NCI-H2171 treated with DMSO at 0.1 percent for 48 hours (cell line): ENCODE results near the gene TMED10.

Experiments used
- DNase-seq: peaks from one replicate; lab custom pipeline; 2025; lab: John Stamatoyannopoulos, UW

TMED10 gene

DNA sequence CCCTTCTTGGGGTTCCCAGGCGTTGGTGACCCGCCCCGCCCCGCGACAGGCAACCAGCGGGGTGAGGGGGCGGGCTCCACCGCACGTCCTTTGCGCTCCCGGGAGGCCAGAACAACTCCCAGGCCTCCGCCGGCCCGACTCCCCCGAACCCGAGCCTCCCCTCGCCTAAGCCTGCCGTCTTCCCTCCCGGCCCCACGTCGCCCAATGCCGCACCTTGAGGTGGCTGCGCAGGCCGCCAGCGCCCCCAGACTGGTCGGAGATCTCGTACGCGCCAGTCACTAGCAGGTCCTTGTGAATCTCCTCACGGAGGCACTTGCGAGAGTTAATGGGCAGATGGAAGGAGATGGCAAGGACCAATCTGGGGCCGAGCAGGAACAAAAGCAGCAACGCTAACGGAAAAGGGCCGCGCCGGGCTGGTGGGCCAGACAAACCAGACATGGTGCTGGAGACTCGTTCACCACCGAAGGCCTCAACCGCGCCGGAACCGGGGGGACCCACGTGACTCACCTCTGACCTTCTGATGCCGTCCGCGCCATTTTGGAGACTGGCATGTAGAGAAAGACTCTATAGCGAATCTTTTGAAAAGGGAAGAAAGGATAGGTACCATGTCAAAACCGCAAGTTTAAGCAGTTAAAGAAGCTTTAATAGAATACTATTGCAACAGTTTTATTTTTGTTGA, at the start of gene TMED10:
Gene TMED10 (minus strand): TSS at position 471 of the 679 bp plus-strand sequence. CDS start 33 bp downstream, at position 438.
- DNase-seq = peak; percentile 99

GRCh38 chr14:75224561-75224960, 48.1 kb upstream of the TMED10 start:
- no peak for DNase-seq

DNA sequence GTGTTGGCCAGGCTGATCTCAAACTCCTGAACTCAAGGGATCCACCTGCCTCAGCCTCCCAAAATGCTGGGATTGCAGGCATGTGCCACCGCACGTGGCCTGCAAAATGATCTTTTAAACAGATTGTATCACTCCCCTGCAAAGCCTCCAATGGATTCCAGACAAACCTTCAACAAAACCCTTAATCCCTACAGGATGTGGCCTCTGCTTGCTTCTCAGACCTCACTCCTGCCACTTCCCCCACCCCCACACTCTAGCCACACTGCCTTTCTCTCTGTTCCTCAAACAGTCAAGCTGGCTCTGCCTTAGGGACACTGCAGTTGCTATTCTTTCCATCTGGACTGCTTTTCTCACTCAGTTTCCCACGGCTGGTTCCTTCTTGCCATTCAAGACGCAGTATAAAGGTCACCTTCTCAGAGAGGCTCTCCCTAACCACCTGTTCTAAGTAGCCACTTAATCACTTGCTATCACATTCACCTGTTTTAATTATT, 47.3 kb upstream of the TMED10 start:
- DNase-seq = peak; percentile 30

DNA sequence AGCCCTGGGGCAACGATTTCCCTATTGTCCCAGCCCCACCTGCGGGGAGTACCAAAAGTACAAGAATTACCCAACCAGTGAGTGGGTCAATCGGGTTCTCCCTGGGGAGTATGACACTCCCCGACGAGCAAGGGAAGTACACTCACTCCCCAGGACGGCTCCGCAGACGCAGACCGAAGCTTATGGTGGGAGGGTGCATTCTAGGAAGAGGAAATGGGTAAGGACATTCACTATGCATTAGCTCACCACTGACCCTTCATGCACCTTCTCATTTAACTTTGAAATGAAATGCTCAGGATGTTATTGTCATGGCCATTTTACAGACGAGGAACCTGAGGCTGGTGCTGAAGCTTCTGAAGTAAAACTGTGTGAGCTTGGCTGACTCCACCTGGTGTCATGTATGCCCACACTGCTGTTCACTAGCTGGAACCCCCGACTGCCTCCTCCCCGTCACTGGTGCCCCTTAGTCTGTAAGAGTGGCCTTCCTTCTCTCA, 45.8 kb upstream of the TMED10 start:
- DNase-seq = no peak

DNA sequence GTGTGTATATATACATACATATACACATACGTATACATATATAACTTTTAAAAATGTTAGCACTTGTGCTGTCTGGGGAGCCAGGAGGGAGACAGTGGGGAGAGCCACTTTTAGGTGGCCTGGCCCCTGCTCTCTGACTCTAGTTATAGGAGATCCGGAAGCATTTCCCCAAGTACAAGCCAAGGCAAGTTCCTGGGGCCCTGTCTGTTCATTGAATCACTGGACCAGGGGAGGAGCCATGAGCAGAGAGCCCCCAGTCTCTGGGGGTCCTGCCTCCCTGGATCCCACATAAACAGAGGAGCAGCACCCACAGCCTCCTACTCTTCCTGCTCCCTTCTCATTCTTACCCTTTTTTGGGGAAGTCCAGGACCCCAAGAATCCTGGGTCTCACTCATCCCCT, 45.4 kb upstream of the TMED10 start:
- no peak for DNase-seq

DNA sequence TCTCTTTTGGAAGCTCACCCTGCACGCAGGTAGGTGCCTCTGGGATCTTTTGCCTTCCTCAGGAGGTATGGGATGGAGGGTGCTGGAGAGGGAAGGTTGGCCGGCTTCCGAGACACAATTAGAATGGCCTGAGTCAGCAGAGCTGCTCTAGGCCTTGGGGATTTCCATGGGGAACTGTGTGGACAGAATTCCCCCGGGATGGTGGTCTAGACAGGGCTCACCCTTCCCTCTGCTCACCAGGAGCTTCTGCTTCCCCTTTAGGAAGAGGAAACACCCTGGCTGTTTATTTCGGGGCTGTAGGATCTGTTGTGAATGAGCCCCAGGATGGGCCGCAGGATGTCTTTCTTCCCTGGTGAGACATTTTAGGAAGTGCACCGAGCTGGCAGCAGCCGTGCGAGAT, 43.7 kb upstream of the TMED10 start:
- no peak for DNase-seq

DNA sequence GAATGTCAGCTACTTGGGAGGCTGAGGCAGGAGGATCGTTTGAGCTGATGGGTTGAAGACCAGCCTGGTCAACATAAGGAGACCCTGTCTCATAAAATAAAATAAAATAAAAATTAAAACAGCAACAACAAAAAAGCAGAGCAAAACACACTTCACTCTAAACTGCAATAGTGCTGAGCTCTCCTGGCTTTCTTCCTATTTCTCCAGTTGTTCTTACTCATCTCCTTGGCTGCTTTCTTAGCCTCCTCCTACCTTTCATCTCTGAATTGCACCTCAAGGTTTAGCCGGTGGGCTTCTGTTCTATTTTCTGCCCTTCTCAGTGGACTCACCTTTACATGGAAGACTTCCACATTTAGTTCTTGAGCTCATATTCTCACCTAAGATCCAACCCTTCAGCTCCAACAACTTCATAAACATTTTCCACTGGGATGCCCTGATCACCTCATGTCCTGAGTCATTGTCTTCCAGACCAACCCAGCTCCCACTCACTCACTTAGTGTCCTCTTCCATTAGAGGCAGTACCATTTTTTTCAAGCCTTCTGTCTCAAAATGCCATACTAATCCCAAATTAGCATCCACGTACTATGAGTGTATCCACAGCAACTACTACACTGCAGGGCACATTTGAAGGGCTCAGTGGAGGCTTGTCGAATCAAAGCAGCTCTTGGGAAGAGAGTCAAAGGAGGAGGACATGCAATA, 41.2 kb upstream of the TMED10 start:
- DNase-seq = no peak

DNA sequence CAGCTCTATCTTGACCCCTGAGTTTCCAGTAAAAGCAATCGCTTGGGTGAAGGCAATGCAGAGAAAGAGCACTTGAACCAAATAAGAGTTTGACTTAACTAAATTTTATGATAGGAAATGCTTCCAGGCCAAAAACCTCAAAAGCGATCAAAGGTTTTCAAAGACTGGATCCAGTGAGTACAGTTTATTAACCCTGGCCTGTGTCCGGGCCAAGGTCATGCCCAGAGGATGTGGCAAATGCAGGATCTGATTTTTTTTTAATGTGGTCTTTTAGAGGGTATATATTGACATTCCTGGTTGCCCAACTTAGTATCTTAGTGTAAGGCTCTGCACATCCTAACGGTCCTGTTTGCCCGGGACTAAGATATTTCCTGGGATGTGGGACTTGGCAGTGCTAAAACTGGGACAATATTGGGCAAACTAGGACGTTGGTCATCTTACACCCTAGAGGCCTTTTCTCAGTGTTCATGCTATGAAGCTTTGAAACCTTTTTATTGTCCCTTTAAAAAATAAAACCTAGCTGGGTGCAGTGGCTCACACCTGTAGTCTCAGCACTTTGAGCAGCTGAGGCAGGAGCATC, 40.1 kb upstream of the TMED10 start:
- no peak for DNase-seq

DNA sequence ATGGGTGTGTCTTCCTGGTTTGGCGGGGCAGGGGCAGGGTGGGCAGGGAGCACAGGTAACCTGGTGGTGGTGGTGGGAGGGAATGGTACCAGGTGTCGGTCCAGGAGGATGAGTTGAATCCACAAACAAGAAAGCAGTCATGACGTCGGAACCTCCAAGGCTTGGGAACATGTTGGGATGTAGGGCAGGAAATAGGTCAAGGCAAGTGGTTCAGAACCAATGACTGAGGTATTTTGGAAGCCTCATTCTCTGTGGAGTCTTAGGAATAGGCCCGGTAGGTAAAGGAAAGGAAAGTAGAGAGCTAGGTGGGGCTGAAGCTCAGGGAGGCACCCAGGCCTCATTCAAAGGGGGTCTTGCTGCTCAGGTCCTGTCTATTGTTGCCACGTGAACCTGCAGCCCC, 39.1 kb upstream of the TMED10 start:
- no peak for DNase-seq

- DNase-seq = no peak
Observed at GRCh38 chr14:75214558-75214957, 38.1 kb upstream of the TMED10 start.

- DNase-seq = no peak
Observed at GRCh38 chr14:75213172-75213571, 36.8 kb upstream of the TMED10 start.

- no peak for DNase-seq
Observed at GRCh38 chr14:75208843-75209242, 32.4 kb upstream of the TMED10 start.

DNA sequence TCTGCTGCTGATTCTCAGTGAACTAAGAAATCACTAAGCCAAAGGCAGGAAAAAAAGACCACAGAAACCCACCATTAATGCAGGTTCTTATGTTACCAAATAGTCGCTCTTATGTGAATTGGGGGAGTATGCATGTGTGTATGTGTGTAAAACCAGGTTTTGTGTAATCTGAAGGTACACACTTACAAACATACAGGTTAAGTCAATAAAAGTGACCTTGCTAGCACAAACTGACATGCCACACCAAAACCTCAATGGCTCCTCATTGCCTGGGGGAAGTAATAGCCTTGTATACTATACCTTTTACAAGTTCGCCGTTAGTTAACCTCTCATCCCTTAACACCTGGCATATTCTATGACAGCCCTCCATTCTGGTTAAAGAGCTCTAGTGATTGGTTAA, 29.8 kb upstream of the TMED10 start:
- no peak for DNase-seq

- no peak for DNase-seq
Observed at GRCh38 chr14:75205591-75205990, 29.2 kb upstream of the TMED10 start.

- no peak for DNase-seq
Observed at GRCh38 chr14:75204116-75204515, 27.7 kb upstream of the TMED10 start.

- DNase-seq = no peak
Observed at GRCh38 chr14:75202657-75203056, 26.2 kb upstream of the TMED10 start.

- DNase-seq = no peak
Observed at GRCh38 chr14:75201087-75201486, 24.7 kb upstream of the TMED10 start.

DNA sequence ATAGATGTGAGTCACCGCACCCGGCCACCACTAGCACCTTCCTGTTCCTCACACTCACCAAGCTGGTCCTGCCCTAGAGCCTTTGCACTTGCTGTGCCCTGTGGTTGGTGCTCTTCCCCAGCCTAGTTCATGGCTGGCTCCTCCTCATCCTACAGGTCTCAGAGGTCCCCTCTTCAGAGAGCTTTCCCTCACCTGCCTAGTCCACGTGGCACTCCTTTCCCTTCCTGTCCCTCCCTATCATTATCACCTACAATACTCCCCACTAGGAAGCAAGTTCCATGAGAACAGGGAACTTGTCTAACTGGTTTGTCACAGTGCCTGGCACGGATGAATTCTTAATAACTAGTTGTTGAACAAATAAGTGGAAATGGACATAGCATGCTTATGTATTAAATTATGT, 24.0 kb upstream of the TMED10 start:
- DNase-seq = no peak

DNA sequence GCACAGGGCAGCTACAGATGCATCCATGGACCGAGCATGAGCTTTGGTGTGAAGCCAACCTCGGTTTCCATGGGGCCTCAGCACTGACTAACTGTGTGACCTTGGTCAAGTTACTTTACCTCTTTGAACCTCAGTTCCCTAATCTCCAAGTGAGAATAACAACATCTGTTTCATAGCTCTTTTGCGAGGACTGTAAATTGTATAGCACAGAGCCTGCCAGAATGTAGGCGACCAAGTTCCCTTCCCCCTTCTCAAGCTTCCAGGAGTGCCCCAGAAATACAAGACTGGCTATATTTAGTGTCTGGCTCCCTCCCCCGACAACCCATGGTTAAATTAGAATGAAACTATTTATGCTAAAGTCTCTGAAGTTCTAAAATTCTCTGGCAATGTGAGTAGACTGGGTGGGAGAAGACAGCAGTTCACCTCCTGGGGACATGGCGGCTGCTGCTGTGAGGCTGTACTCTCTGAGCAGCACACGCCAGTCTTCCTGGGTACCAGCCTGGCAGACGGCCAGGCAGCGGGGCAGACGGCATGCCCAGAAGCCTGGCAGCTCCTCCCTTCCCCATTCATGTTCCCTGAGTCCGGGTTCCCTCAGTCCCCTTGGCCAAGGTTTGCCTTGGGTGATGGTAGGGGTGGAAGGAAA, 22.0 kb upstream of the TMED10 start:
- peak; percentile 38 for DNase-seq

- no peak for DNase-seq
Observed at GRCh38 chr14:75197338-75197737, 20.9 kb upstream of the TMED10 start.

DNA sequence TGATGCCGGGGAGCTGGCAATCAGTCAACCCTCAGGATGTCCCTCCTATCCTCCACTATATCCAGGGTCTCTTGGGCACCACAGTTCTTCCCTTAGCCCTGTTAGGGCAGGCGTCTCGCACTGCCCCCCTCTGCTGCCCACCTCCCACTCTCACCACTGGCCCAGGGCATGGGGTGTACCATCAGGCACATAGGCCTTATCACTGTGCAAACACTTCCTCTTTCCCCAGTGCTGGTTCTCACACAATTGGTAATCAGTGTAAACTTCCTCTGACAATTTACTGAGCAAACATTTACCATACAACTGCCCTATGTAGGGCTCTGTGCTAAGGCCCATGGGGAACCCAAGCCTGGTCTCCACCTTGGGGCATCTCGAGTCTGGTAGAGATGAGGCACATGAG, 20.1 kb upstream of the TMED10 start:
- no peak for DNase-seq

DNA sequence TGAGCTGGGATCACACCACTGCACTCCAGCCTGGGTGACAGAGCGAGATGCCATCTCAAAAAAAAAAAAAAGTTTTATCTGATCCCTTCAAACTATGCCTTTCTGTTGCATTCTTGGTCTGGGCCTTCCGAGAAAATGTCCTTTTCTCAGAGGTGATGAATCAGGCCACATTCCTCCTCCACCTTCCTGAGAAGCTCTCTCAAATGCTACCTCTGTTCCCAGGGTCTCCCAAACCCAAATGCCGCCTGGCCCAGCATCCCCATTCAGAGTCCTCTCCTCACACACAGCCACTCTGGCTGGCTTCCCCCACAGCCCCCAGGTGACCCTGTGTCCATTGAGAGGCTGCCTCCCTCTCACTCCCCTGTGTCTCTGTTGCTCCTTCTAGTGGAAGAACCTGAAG, 19.7 kb upstream of the TMED10 start:
- DNase-seq = no peak

- no peak for DNase-seq
Observed at GRCh38 chr14:75191100-75191499, 14.7 kb upstream of the TMED10 start.
